Parathyroid adenoma (tissue), 2 donors: ENCODE results near the gene CCDC171.

ENCODE experiments used
- H2AFZ ChIP-seq: fragments of 300-600 bp; sonication (generic); one replicate; pipeline ENCODE4 v1.7.0; 2017; ENCODE audit warnings: antibody characterized with exemption, mild to moderate bottlenecking
- H3K27ac ChIP-seq: fragments of 300-600 bp; sonication (generic); one replicate; pipeline ENCODE4 v1.7.0; 2017
- H3K27me3 ChIP-seq: fragments of 300-600 bp; sonication (generic); one replicate; pipeline ENCODE4 v1.7.0; 2017; ENCODE audit warnings: low read length; ENCODE audit not compliant: control insufficient read depth, insufficient read depth
- H3K36me3 ChIP-seq: fragments of 300-600 bp; sonication (generic); one replicate; pipeline ENCODE4 v1.7.0; 2017; ENCODE audit warnings: low read length; ENCODE audit not compliant: control insufficient read depth, insufficient read depth
- H3K4me1 ChIP-seq: fragments of 300-600 bp; sonication (generic); one replicate; pipeline ENCODE4 v1.7.0; 2017; ENCODE audit warnings: control low read depth
- H3K4me2 ChIP-seq: fragments of 300-600 bp; sonication (generic); one replicate; pipeline ENCODE4 v1.7.0; 2017; ENCODE audit warnings: low read length
- H3K4me3 ChIP-seq: fragments of 300-600 bp; sonication (generic); one replicate; pipeline ENCODE4 v1.7.0; 2017; ENCODE audit warnings: low read depth, low read length
- H3K79me2 ChIP-seq: fragments of 300-600 bp; sonication (generic); one replicate; pipeline ENCODE4 v1.7.0; 2017; ENCODE audit warnings: control low read depth
- H3K9ac ChIP-seq: fragments of 300-600 bp; sonication (generic); one replicate; pipeline ENCODE4 v1.7.0; 2017; ENCODE audit warnings: mild to moderate bottlenecking
- H3K9me3 ChIP-seq: fragments of 300-600 bp; sonication (generic); one replicate; pipeline ENCODE4 v1.7.0; 2017; ENCODE audit warnings: low read length; ENCODE audit not compliant: control insufficient read depth
- CTCF ChIP-seq: fragments of 300-600 bp; sonication (generic); IDR thresholded peaks from one replicate; pipeline ENCODE4 v1.7.0; 2017; ENCODE audit warnings: antibody characterized with exemption, mild to moderate bottlenecking
- donor health status: primary hyperparathyroidism.

The CCDC171 gene

GRCh38 chr9:15512204-15512603 is 40.6 kb upstream of the CCDC171 start:
- no peak overlapping the region for H3K9ac ChIP-seq
- TF ChIP-seq CTCF = no peak
- H3K4me1 ChIP-seq = no peaks in the 10 kb centered on the region
- no peaks in the 10 kb centered on the region for H3K79me2 ChIP-seq
- H3K4me3 ChIP-seq = no peak overlapping the region
- no peak overlapping the region for H3K4me2 ChIP-seq
- H3K9me3 ChIP-seq = no peaks in the 10 kb centered on the region
- no peak overlapping the region for H2AFZ ChIP-seq
- no peaks in the 10 kb centered on the region for H3K27me3 ChIP-seq
- H3K27ac ChIP-seq = no peak overlapping the region
- no peaks in the 10 kb centered on the region for H3K36me3 ChIP-seq

GRCh38 chr9:15512889-15513288 is 40.0 kb upstream of the CCDC171 start:
- no peak overlapping the region for H3K27ac ChIP-seq
- no peaks in the 10 kb centered on the region for H3K9me3 ChIP-seq
- no peak for TF ChIP-seq CTCF
- no peak overlapping the region for H3K9ac ChIP-seq
- H3K36me3 ChIP-seq = no peaks in the 10 kb centered on the region
- no peaks in the 10 kb centered on the region for H3K27me3 ChIP-seq
- no peak overlapping the region for H3K4me2 ChIP-seq
- no peaks in the 10 kb centered on the region for H3K4me1 ChIP-seq
- no peaks in the 10 kb centered on the region for H3K79me2 ChIP-seq
- no peak overlapping the region for H3K4me3 ChIP-seq
- no peak overlapping the region for H2AFZ ChIP-seq

- H3K4me2 ChIP-seq = no peak overlapping the region
- no peaks in the 10 kb centered on the region for H3K36me3 ChIP-seq
- no peak overlapping the region for H3K4me3 ChIP-seq
- H3K79me2 ChIP-seq = no peaks in the 10 kb centered on the region
- H3K4me1 ChIP-seq = no peaks in the 10 kb centered on the region
- H3K27me3 ChIP-seq = no peaks in the 10 kb centered on the region
- no peak overlapping the region for H2AFZ ChIP-seq
- no peak for TF ChIP-seq CTCF
- H3K9ac ChIP-seq = no peak overlapping the region
- no peak overlapping the region for H3K27ac ChIP-seq
- no peaks in the 10 kb centered on the region for H3K9me3 ChIP-seq
Measured at GRCh38 chr9:15513335-15513734, 39.5 kb upstream of the CCDC171 start.

- H3K4me3 ChIP-seq = no peak overlapping the region
- H3K9ac ChIP-seq = no peak overlapping the region
- no peaks in the 10 kb centered on the region for H3K27me3 ChIP-seq
- no peak overlapping the region for H2AFZ ChIP-seq
- H3K4me2 ChIP-seq = no peak overlapping the region
- no peaks in the 10 kb centered on the region for H3K36me3 ChIP-seq
- no peaks in the 10 kb centered on the region for H3K9me3 ChIP-seq
- no peaks in the 10 kb centered on the region for H3K79me2 ChIP-seq
- no peak overlapping the region for H3K27ac ChIP-seq
- TF ChIP-seq CTCF = no peak
- no peaks in the 10 kb centered on the region for H3K4me1 ChIP-seq
Measured at GRCh38 chr9:15519831-15520230, 33.0 kb upstream of the CCDC171 start.

- Histone ChIP-seq H3K9ac (no peak overlapping the region), H3K4me1 (no peaks in the 10 kb centered on the region), H3K9me3 (no peaks in the 10 kb centered on the region), H2AFZ (no peak overlapping the region), H3K4me2 (no peak overlapping the region), H3K79me2 (no peaks in the 10 kb centered on the region), H3K36me3 (no peaks in the 10 kb centered on the region), H3K27ac (no peak overlapping the region), H3K4me3 (no peak overlapping the region), H3K27me3 (no peaks in the 10 kb centered on the region)
- TF ChIP-seq CTCF = no peak
Measured at GRCh38 chr9:15521254-15521653, 31.6 kb upstream of the CCDC171 start.
